KMS-11 (cell line): Measurements from ENCODE around the gene TMEM187.

Experiments used
- H2AFZ ChIP-seq: fragments of 200-600 bp; sonication (generic); 2 replicates; pipeline ENCODE4 v1.6.1; 2016; ENCODE audit warnings: antibody characterized with exemption, mixed run types, low read depth
- H3K27ac ChIP-seq: fragments of 200-600 bp; sonication (generic); 2 replicates; pipeline ENCODE4 v1.6.1; 2016; ENCODE audit warnings: mild to moderate bottlenecking, mixed run types
- H3K27me3 ChIP-seq: fragments of 200-600 bp; sonication (generic); 2 replicates; pipeline ENCODE4 v1.6.1; 2017; ENCODE audit warnings: mild to moderate bottlenecking, low read depth, mixed run types, moderate library complexity; ENCODE audit not compliant: insufficient read depth
- H3K36me3 ChIP-seq: fragments of 200-600 bp; sonication (generic); 2 replicates; pipeline ENCODE4 v1.6.1; 2017; ENCODE audit warnings: mild to moderate bottlenecking, mixed run types; ENCODE audit not compliant: insufficient read depth
- H3K4me1 ChIP-seq: fragments of 200-600 bp; sonication (generic); 2 replicates; pipeline ENCODE4 v1.6.1; 2016; ENCODE audit warnings: mild to moderate bottlenecking, low read depth, mixed run types; ENCODE audit not compliant: poor library complexity, severe bottlenecking
- H3K4me2 ChIP-seq: fragments of 200-600 bp; sonication (generic); 2 replicates; pipeline ENCODE4 v1.7.0; 2016; ENCODE audit warnings: mild to moderate bottlenecking, mixed run types
- H3K4me3 ChIP-seq: fragments of 200-600 bp; sonication (generic); IDR thresholded peaks from 2 replicates; pipeline ENCODE4 v1.6.1; 2017; ENCODE audit warnings: low read depth, low read length, mixed read lengths; ENCODE audit not compliant: insufficient read depth
- H3K79me2 ChIP-seq: fragments of 200-600 bp; sonication (generic); 2 replicates; pipeline ENCODE4 v1.6.1; 2016; ENCODE audit warnings: low read depth, mixed run types; ENCODE audit not compliant: insufficient read depth
- H3K9ac ChIP-seq: fragments of 200-600 bp; sonication (generic); 2 replicates; pipeline ENCODE4 v1.6.1; 2016; ENCODE audit warnings: mild to moderate bottlenecking, mixed run types
- H4K20me1 ChIP-seq: fragments of 200-600 bp; sonication (generic); 2 replicates; pipeline ENCODE4 v1.6.1; 2016; ENCODE audit warnings: mild to moderate bottlenecking, mixed run types; ENCODE audit not compliant: insufficient read depth
- CTCF ChIP-seq: fragments of 200-600 bp; sonication (generic); conservative IDR thresholded peaks from 2 replicates; pipeline ENCODE4 v1.6.1; 2017; ENCODE audit warnings: low read depth, mild to moderate bottlenecking, antibody characterized with exemption, low read length, moderate library complexity, mixed read lengths

Gene TMEM187

GRCh38 chrX:153931151-153931550, 41.4 kb upstream of the TMEM187 start:
- Histone ChIP-seq H3K4me3 (no peak overlapping the region), H2AFZ (no peak overlapping the region), H3K27me3 (no peaks in the 10 kb centered on the region), H4K20me1 (no peaks in the 10 kb centered on the region), H3K4me1 (peaks cover 9% of the 10 kb centered on the region), H3K4me2 (no peak overlapping the region), H3K27ac (no peak overlapping the region), H3K9ac (no peak overlapping the region), H3K79me2 (peaks cover 21% of the 10 kb centered on the region; the same call in 1 of the 2 replicates), H3K36me3 (no peaks in the 10 kb centered on the region)
- TF ChIP-seq CTCF: no peak

GRCh38 chrX:153931748-153932147, 40.8 kb upstream of the TMEM187 start:
- Histone ChIP-seq H4K20me1 (no peaks in the 10 kb centered on the region), H3K9ac (no peak overlapping the region), H3K79me2 (peaks cover 21% of the 10 kb centered on the region; the same call in 1 of the 2 replicates), H3K4me2 (no peak overlapping the region), H3K36me3 (no peaks in the 10 kb centered on the region), H2AFZ (no peak overlapping the region), H3K27me3 (no peaks in the 10 kb centered on the region), H3K4me3 (no peak overlapping the region), H3K4me1 (peaks cover 9% of the 10 kb centered on the region), H3K27ac (no peak overlapping the region)
- TF ChIP-seq CTCF: no peak

- TF ChIP-seq CTCF: no peak
- peaks cover 9% of the 10 kb centered on the region for H3K4me1 ChIP-seq
- H3K36me3 ChIP-seq: no peaks in the 10 kb centered on the region
- H3K4me2 ChIP-seq: no peak overlapping the region
- H3K27ac ChIP-seq: no peak overlapping the region
- H3K79me2 ChIP-seq: peaks cover 21% of the 10 kb centered on the region; the same call in 1 of the 2 replicates
- no peak overlapping the region for H2AFZ ChIP-seq
- H4K20me1 ChIP-seq: no peaks in the 10 kb centered on the region
- H3K27me3 ChIP-seq: no peaks in the 10 kb centered on the region
- no peak overlapping the region for H3K9ac ChIP-seq
- no peak overlapping the region for H3K4me3 ChIP-seq
Observed at GRCh38 chrX:153932220-153932915, 40.2 kb upstream of the TMEM187 start.

DNA sequence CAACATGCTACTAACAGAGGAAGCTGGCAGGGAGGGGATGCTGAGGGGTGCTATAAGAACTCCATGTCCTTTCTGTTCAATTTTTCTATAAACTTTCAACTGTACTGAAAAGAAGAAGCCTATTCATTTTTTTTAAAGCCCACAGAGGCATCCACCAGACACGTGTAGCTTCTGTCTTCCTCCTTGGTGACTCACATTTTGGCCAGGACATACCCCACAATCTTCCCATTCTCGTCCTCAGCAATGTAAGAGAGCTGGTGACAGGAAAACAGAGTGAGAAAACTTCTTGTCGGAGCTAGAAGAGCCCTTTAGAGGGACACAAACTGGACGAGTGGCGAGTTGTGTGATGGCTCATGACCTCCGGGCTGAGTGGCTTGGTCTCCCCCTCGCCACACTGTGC, 38.8 kb upstream of the TMEM187 start:
- Histone ChIP-seq H3K27me3 (no peaks in the 10 kb centered on the region), H3K79me2 (peaks cover 21% of the 10 kb centered on the region; the same call in 1 of the 2 replicates), H3K4me3 (no peak overlapping the region), H3K36me3 (no peaks in the 10 kb centered on the region), H3K9ac (peak overlapping the region; percentile 50; the same call in 1 of the 2 replicates), H3K4me1 (peaks cover 9% of the 10 kb centered on the region), H4K20me1 (no peaks in the 10 kb centered on the region), H2AFZ (no peak overlapping the region), H3K27ac (no peak overlapping the region), H3K4me2 (peak overlapping the region; percentile 73)
- no peak for TF ChIP-seq CTCF
